Retinal pigment epithelial cell (primary cell): ENCODE results near the gene SLC25A38.
A peak's percentile ranks its signal among the peaks of the same experiment; 100 is the strongest.

Experiments
- DNase-seq: peaks from one replicate; pipeline ENCODE4 v3.0.0-alpha.2; 2010; ENCODE audit warnings: low read depth
- H3K4me3 ChIP-seq: 2 replicates; pipeline ENCODE4 v1.5.1; 2011; ENCODE audit warnings: mild to moderate bottlenecking, low read length, control low read depth, moderate library complexity
- TF ChIP-seq, protein P1 (sequence below): conservative IDR thresholded peaks from 2 replicates; pipeline ENCODE4 v1.5.1; 2011; ENCODE audit warnings: low read depth, low read length, control low read depth, inconsistent platforms

The SLC25A38 gene

DNA sequence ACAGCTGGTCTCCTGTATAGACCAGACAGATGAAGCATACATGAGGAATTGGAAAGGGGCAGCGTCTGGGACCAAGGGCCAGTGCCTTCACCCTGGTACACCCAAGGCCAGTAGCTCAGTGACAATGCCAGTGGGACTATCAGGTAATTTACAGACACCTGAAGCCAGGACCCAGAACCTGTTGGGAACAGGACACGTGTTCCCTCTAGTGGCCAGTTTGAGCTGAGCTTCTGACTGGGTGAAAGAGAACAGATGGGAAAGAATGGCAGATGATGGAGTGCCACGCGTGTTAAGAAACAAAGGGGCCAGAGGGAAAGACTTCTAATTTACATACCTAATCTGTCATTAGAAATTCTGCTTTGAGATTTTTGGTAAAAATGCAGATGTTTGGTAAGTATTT is 5.1 kb upstream of the SLC25A38 start:
- H3K4me3 ChIP-seq: no peak overlapping the region
- no peak for DNase-seq
- TF ChIP-seq, protein P1, sequence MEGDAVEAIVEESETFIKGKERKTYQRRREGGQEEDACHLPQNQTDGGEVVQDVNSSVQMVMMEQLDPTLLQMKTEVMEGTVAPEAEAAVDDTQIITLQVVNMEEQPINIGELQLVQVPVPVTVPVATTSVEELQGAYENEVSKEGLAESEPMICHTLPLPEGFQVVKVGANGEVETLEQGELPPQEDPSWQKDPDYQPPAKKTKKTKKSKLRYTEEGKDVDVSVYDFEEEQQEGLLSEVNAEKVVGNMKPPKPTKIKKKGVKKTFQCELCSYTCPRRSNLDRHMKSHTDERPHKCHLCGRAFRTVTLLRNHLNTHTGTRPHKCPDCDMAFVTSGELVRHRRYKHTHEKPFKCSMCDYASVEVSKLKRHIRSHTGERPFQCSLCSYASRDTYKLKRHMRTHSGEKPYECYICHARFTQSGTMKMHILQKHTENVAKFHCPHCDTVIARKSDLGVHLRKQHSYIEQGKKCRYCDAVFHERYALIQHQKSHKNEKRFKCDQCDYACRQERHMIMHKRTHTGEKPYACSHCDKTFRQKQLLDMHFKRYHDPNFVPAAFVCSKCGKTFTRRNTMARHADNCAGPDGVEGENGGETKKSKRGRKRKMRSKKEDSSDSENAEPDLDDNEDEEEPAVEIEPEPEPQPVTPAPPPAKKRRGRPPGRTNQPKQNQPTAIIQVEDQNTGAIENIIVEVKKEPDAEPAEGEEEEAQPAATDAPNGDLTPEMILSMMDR: peak; percentile 86

DNA sequence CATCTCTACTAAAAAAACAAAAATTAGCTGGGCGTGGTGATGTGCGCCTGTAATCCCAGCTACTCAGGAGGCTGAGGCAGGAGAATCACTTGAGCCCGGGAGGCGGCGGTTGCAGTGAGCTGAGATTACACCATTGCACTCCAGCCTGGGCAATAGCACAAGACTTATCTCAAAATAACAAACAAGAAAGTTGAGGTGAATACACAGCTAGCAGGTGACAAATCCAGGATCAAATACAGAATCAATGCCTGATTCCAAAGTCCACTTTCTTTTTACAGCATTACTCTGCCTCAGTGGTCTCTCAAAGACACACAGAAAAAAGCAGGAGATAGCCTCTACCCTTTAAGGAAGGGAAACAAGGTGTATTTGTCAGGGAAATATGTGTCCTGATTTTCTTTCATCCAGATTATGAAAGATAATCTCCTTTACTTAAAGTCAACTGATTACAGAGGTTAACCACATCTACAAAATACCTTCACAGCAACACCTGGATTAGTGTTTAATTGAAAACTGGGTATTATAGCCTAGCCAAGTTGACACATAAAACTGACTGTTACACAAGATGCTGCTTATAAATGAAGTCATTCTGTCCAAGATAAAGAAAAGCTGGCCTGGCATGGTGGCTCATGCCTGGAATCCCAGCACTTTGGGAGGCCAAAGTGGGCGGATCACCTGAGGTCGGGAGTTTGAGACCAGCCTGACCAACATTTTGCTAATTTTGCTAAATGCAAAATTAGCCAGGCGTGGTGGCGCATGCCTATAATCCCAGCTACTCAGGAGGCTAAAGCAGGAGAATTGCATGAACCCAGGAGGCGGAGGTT is 4.0 kb upstream of the SLC25A38 start:
- no peak overlapping the region for H3K4me3 ChIP-seq
- TF ChIP-seq, protein P1: no peak
- no peak for DNase-seq

DNA sequence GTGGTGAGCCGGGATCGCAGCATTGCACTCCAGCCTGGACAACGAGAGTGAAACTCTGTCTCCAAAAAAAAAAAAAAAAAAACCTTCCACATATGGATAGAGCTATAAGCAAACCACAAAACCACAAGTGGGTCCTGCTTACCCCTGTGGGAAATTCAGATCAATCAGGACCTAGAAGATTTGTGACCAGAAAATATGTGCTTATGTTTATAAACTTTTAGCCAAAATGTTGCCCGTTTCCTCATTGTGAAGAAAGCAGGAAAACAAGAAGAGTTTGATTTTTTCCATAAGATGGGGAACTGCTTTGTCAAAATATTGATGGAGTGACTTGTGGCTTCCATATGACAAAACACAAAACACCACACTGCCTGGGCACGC is 3.4 kb upstream of the SLC25A38 start:
- no peak overlapping the region for H3K4me3 ChIP-seq
- TF ChIP-seq, protein P1: no peak
- DNase-seq: no peak

DNA sequence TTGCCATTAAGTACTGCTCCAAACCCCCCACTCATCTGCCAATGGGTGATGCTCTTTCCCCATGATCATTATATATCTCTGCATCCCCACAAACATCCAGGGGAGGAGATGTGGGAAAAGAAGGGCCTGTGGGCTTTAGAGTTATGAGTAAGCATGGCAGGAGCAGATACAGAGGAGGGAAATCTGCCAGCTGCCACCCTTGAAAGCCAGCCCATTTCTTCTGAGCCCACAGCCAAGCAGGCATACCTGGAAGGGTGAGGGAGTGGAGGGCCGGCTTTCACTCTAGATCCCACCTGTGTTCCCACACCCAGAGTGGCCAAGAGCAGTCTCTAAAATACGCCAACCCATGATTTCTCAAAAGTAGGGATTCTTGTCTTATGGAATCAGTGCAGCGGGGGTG is 1.7 kb upstream of the SLC25A38 start:
- TF ChIP-seq, protein P1: no peak
- DNase-seq: no peak
- H3K4me3 ChIP-seq: no peak overlapping the region

DNA sequence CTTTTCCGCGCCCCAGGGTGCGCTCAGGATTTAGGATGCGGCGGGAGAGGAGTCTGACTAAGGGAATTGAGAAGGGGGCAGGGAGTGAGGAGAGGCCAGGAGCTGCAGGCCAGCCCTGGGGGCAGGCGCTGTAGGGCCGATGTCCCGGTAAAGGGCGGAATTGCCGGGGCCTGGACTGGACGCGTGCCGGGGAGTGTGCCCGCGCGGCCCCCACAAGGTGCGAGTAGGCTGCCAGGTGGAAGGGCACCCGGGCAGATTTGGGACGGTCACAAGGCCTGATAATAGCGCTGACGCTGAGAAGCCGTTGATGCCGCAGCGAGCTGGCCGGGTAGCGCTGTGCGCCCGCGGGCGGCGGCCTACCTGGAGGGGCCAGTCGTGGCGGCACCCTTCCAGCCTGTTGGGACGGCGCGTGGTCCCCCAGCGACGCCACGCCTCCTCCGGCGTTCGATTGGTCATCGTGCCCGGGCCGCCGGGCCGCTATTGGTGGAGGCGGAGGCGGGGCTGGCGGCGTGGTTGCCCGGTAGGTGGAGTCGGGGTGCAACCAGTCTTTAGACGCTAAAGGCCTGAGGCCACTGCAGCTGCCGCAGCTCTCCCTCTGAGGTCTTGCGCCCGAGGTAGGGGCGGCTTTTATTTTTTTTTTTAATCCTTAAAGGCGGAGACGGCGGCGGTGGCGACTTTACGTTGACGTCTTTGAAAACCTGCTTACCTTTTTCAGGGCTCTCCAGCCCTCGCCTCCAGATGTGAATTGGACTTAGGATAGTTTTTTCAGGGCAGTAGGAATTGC is 903 bp downstream of the SLC25A38 start:
- TF ChIP-seq, protein P1: peak; percentile 1
- H3K4me3 ChIP-seq: peak overlapping the region; percentile 80
- DNase-seq: peak; percentile 82

DNA sequence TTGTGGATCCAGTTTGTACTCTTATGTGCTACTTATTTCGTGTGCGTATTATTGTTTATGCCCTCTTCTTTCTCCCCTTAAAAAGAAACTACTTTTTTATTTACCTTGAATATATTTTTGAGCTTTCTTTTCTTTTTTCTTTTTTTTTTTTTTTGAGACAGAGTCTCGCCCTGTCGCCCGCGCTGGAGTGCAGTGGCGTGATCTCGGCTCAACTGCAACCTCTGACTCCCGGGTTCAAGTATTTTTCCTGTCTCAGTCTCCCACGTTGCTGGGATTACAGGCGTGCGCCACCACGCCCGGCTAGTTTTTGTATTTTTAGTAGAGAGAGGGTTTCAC is 1.5 kb downstream of the SLC25A38 start:
- H3K4me3 ChIP-seq: peak overlapping the region; percentile 57
- DNase-seq: no peak
- TF ChIP-seq, protein P1: no peak
